ENCODE measurements around the gene SLC22A5.

DNA sequence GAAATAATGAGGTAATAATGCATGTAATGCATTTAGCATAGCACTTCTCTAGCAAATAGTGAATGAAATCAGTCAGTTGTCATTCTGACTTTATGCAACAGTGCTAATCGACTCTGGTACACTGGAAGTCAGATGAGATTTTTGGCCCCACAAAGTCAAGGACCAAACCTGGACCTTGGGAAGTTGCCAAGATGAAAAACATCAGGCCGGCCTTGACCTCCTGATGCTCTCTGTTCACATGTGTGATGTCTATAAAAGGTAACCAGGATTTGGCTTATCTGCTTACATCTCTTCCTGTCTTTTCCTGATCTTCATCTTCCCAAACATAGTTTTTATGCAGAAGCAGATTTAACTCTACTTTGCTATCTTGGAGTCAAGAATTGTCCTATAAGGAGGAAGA lies 39.5 kb downstream of the SLC22A5 start:
- TF ChIP-seq ZNF302 (tag by site-specific recombination; IDR thresholded peaks at IDR 0.05; ENCODE audit: low read depth), result no peak
- TF ChIP-seq, protein P1, sequence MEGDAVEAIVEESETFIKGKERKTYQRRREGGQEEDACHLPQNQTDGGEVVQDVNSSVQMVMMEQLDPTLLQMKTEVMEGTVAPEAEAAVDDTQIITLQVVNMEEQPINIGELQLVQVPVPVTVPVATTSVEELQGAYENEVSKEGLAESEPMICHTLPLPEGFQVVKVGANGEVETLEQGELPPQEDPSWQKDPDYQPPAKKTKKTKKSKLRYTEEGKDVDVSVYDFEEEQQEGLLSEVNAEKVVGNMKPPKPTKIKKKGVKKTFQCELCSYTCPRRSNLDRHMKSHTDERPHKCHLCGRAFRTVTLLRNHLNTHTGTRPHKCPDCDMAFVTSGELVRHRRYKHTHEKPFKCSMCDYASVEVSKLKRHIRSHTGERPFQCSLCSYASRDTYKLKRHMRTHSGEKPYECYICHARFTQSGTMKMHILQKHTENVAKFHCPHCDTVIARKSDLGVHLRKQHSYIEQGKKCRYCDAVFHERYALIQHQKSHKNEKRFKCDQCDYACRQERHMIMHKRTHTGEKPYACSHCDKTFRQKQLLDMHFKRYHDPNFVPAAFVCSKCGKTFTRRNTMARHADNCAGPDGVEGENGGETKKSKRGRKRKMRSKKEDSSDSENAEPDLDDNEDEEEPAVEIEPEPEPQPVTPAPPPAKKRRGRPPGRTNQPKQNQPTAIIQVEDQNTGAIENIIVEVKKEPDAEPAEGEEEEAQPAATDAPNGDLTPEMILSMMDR (tag by site-specific recombination; IDR thresholded peaks at IDR 0.05), result no peak
- no peak for TF ChIP-seq ZNF23 (tag by site-specific recombination; IDR thresholded peaks at IDR 0.05; ENCODE audit: borderline replicate concordance)
- no peak for TF ChIP-seq ZNF514 (tag by site-specific recombination; IDR thresholded peaks at IDR 0.05)
- TF ChIP-seq ZNF239 (tag by site-specific recombination; IDR thresholded peaks at IDR 0.05), result no peak
- no peak for TF ChIP-seq KLF9 (tag by site-specific recombination; IDR thresholded peaks at IDR 0.05; ENCODE audit: low read depth)

All from HEK293 (cell line).